GM19452 (cell line): ENCODE data around the gene HLA-F.

Experiments used
- ATAC-seq: cut with Tn5 transposase; IDR thresholded peaks from one replicate; pipeline ENCODE4 v1.9.1; 2021; ENCODE audit not compliant: unreplicated experiment

HLA-F gene

GRCh38 chr6:29723262-29723665, at the start of gene HLA-F:
Gene HLA-F (plus strand): TSS chr6:29723434. CDS start chr6:29723464, 30 bp downstream.
- peak; percentile 87 for ATAC-seq

- ATAC-seq: no peak
These were observed 49.2 kb upstream of the HLA-F start for GRCh38 chr6:29674008-29674407.

- no peak for ATAC-seq
These were observed 47.7 kb upstream of the HLA-F start for GRCh38 chr6:29675561-29675960.

- no peak for ATAC-seq
These were observed 46.1 kb upstream of the HLA-F start for GRCh38 chr6:29676981-29677601.

- no peak for ATAC-seq
These were observed 45.1 kb upstream of the HLA-F start for GRCh38 chr6:29678114-29678513.

- no peak for ATAC-seq
These were observed 43.3 kb upstream of the HLA-F start for GRCh38 chr6:29679962-29680361.

GRCh38 chr6:29680416-29680815, 42.8 kb upstream of the HLA-F start:
- no peak for ATAC-seq

- no peak for ATAC-seq
These were observed 42.3 kb upstream of the HLA-F start, which contains the start of gene ZFP57 for GRCh38 chr6:29680904-29681303. Gene ZFP57 (minus strand): TSS chr6:29681152. CDS start chr6:29677003, 4,149 bp downstream.

GRCh38 chr6:29681811-29682210, 41.4 kb upstream of the HLA-F start:
- no peak for ATAC-seq

GRCh38 chr6:29685718-29686326, 37.4 kb upstream of the HLA-F start:
- ATAC-seq: no peak

GRCh38 chr6:29694637-29695036, 28.6 kb upstream of the HLA-F start:
- no peak for ATAC-seq

GRCh38 chr6:29696147-29697125, 26.8 kb upstream of the HLA-F start:
- ATAC-seq: no peak

GRCh38 chr6:29702519-29703103, 20.6 kb upstream of the HLA-F start:
- ATAC-seq: no peak

GRCh38 chr6:29705389-29706231, 17.6 kb upstream of the HLA-F start:
- no peak for ATAC-seq

GRCh38 chr6:29708432-29709179, 14.6 kb upstream of the HLA-F start:
- ATAC-seq: peak; percentile 68

GRCh38 chr6:29709188-29709587, 14.0 kb upstream of the HLA-F start:
- no peak for ATAC-seq

- no peak for ATAC-seq
These were observed 12.8 kb upstream of the HLA-F start for GRCh38 chr6:29710281-29710941.

GRCh38 chr6:29720863-29721262, 2.4 kb upstream of the HLA-F start:
- no peak for ATAC-seq
